Ascending aorta (tissue), 2 donors: ENCODE data around the gene SPTY2D1. TPM values are rescaled to one million over a fixed set of nuclear protein-coding genes. Genes with fewer than 3 reads are reported as not detected.

Source experiments
- DNase-seq, 2 donors: peaks; one replicate each; pipeline ENCODE4 v3.0.0-alpha.2; 2019; ENCODE audit warnings: low spot score in 2 of 2
- H3K27ac ChIP-seq, 2 donors: fragments of 200-600 bp; sonication (generic); one replicate each; pipeline ENCODE4 v1.5.1; 2016 to 2017; ENCODE audit warnings: mild to moderate bottlenecking in 1 of 2
- H3K27me3 ChIP-seq: fragments of 200-600 bp; sonication (generic); one replicate; pipeline ENCODE4 v1.5.1; 2017
- H3K36me3 ChIP-seq, 2 donors: fragments of 200-600 bp; sonication (generic); one replicate each; pipeline ENCODE4 v1.5.1; 2016
- H3K4me1 ChIP-seq, 2 donors: fragments of 200-600 bp; sonication (generic); one replicate each; pipeline ENCODE4 v1.5.1; 2016 to 2017; ENCODE audit warnings: mild to moderate bottlenecking in 1 of 2
- H3K4me3 ChIP-seq, 2 donors: fragments of 200-600 bp; sonication (generic); one replicate each; pipeline ENCODE4 v1.5.1; 2016 to 2017; ENCODE audit warnings: mild to moderate bottlenecking in 1 of 2
- H3K9me3 ChIP-seq, 2 donors: fragments of 200-600 bp; sonication (generic); one replicate each; pipeline ENCODE4 v1.5.1; 2016
- CTCF ChIP-seq, 3 experiments: fragments of 200-600 bp in 2 of 3; fragments of 450-650 bp in 1 of 3; sonication (generic) in 2 of 3; IDR thresholded peaks; one replicate each; pipeline ENCODE4 v1.5.1; 2016 to 2019; ENCODE audit warnings: antibody characterized with exemption in 3 of 3, mild to moderate bottlenecking in 1 of 3, moderate library complexity in 1 of 3
- intact Hi-C: fragments of 100-400 bp; cut with DNase I; formaldehyde crosslinking; loops from one replicate; pipeline ENCODE4 v1.15.1; 2023
- total RNA-seq: library from RNA; depleted of rRNA; stranded (reverse); fragments of >200 nt; gene quantifications from one replicate; pipeline ENCODE4 v1.1.0, GENCODE V29; 2016

The SPTY2D1 gene
- total RNA-seq, 1 donor from 2014 or later, result 7.8 TPM

GRCh38 chr11:18624161-18624560 is 10.0 kb downstream of the SPTY2D1 start:
- no peaks in the 10 kb centered on the region for H3K36me3 ChIP-seq
- no peak for DNase-seq
- H3K27ac ChIP-seq, result no peak overlapping the region
- peaks cover 0 to under 1% of the 10 kb centered on the region in 2 donors for H3K4me1 ChIP-seq
- TF ChIP-seq CTCF (IDR thresholded peaks at IDR 0.05), result no peak
- no peak overlapping the region for H3K4me3 ChIP-seq
- H3K27me3 ChIP-seq, result no peaks in the 10 kb centered on the region
- no peaks in the 10 kb centered on the region for H3K9me3 ChIP-seq
- intact Hi-C loops, result no loop called here

DNA sequence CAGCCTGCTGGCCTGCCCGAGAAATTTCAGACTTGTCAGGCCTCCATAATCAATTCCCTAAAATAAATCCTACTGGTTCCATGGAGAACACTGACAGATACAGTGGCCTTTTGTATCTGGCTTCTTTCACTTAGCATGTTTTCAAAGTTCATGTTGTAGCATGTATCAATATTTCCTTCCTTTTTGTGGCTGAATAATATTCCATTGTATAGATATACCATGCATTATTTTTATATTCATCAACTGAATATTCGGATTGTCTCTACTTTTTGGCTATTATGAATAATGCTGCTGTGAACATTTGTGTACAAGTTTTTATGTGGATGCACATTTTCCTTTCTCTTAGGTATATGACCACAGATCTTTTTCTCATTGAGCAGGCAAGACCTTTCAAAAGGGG is 10.4 kb downstream of the SPTY2D1 start:
- intact Hi-C loops, result no loop called here
- no peaks in the 10 kb centered on the region for H3K27me3 ChIP-seq
- H3K9me3 ChIP-seq, result no peaks in the 10 kb centered on the region
- H3K4me1 ChIP-seq, result peaks cover 4 to 5% of the 10 kb centered on the region in 2 donors
- no peak overlapping the region for H3K4me3 ChIP-seq
- H3K27ac ChIP-seq, result no peak overlapping the region
- TF ChIP-seq CTCF (IDR thresholded peaks at IDR 0.05), result no peak
- DNase-seq, result no peak
- no peaks in the 10 kb centered on the region for H3K36me3 ChIP-seq

DNA sequence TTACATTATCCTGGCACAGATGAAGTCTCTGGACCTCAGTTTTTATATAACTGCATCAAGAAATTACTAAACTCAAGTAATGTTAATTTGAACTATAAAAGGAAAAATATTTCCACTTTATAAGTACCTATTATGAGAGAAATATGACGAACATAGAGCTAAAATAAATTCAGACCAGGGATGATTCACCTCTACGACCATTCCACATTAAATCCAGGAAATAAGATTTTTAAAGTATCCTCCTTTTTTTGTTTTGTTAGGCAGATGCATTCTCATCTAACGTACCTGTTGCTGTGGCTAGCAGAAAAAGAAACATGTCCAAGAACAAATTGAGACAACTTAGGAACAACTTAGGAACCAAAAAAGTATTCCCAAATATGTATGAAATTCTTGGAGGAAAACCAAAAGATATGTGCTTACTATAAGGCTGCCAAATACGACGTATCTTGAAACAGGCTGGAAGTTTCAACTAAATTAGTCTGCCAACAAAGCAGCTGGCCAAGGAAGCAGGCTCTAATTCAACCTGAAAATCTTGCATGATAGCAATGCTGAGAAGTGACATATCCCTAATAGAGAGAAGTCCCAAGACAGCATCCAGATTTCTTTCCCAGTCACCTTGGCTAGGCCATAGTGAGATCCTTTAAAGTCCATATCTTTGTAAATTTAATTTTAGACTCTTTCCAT is 15.7 kb downstream of the SPTY2D1 start:
- Histone ChIP-seq H3K9me3 (no peaks in the 10 kb centered on the region), H3K36me3 (peaks cover 16 to 24% of the 10 kb centered on the region in 2 donors), H3K27me3 (no peaks in the 10 kb centered on the region), H3K27ac (peak overlapping the region; percentile 71 to 76), H3K4me3 (peak overlapping the region in 1 of 2 donors; percentile 43), H3K4me1 (peaks cover 4 to 12% of the 10 kb centered on the region in 2 donors)
- intact Hi-C loops, result loop anchor here (2.0 kb wide), 2 partner anchors 16 to 30 kb away; partner anchors contain the start of genes SPTY2D1 and UEVLD
- no peak for DNase-seq
- no peak for TF ChIP-seq CTCF (IDR thresholded peaks at IDR 0.05)

GRCh38 chr11:18617688-18618341 is 16.3 kb downstream of the SPTY2D1 start:
- TF ChIP-seq CTCF (IDR thresholded peaks at IDR 0.05), result no peak
- Histone ChIP-seq H3K9me3 (no peaks in the 10 kb centered on the region), H3K4me3 (peak overlapping the region in 1 of 2 donors; percentile 43), H3K4me1 (peaks cover 4 to 12% of the 10 kb centered on the region in 2 donors), H3K36me3 (peaks cover 23 to 24% of the 10 kb centered on the region in 2 donors), H3K27me3 (no peaks in the 10 kb centered on the region), H3K27ac (peak overlapping the region; percentile 71 to 76)
- intact Hi-C loops, result loop anchor here (2.0 kb wide), 2 partner anchors 17 to 29 kb away; partner anchors contain the start of genes SPTY2D1 and UEVLD
- no peak for DNase-seq

DNA sequence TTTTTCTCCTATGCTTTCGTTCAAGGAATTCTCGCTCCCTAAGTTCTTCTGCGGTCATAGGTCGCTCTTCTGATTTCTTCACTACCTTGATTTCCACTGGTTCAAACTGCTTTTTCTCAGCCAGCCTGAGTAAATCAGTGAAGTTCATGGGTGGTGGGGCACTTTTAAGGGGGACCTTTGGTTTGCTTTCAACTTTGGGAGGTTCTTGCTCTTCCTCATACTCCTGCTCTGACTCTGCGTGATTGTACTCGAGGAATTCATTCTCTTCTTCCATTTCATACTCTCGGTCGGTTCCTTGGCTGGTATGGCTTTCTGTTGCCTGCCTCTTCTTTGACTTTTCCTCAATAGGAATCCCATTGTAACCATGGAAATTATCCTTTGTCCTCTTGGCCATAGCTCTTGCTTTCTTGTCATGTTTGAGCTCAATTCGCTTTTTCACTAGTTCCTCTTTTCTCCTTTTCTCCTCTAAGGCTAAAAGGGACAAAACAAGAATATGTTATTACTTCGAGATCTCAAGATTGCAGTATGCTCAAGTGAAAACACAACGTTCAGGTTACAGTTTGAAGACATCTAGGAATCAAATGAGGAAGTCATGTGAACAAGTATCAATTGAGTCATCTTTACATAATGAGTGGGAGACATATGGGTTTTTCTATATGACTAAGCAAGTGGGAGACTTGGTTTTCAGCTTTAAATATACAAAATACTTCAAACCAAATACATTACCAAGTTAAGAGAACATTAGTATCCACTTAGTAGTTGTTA is 18.3 kb downstream of the SPTY2D1 start:
- no peaks in the 10 kb centered on the region for H3K27me3 ChIP-seq
- H3K4me1 ChIP-seq, result peaks cover 4 to 12% of the 10 kb centered on the region in 2 donors
- H3K36me3 ChIP-seq, result peaks cover 35 to 43% of the 10 kb centered on the region in 2 donors
- H3K4me3 ChIP-seq, result no peak overlapping the region
- peak overlapping the region in 1 of 2 donors; percentile 71 for H3K27ac ChIP-seq
- intact Hi-C loops, result no loop called here
- no peak for DNase-seq
- no peaks in the 10 kb centered on the region for H3K9me3 ChIP-seq
- no peak for TF ChIP-seq CTCF (IDR thresholded peaks at IDR 0.05)
